Thoracic aorta (tissue), 2 donors: ENCODE results near the gene F2RL2. TPM values are rescaled to one million over a fixed set of nuclear protein-coding genes. Genes with fewer than 3 reads are reported as not detected.

Experiments
- ATAC-seq: fragments of 150-250 bp; one replicate; pipeline ENCODE4 v1.8.0; 2017; ENCODE audit warnings: low read depth; ENCODE audit not compliant: insufficient number of reproducible peaks, low FRiP score
- DNase-seq: peaks from one replicate; pipeline ENCODE4 v3.0.0-alpha.2; 2020; ENCODE audit warnings: low spot score
- H3K27ac ChIP-seq, 2 donors: fragments of 200-600 bp; sonication (generic); 1 replicate in 1 of 2; 2 replicates in 1 of 2; pipeline ENCODE4 v1.5.1; 2016; ENCODE audit warnings: mild to moderate bottlenecking in 2 of 2, moderate library complexity in 2 of 2
- H3K27me3 ChIP-seq: fragments of 200-600 bp; sonication (generic); replicated peaks from 2 replicates; pipeline ENCODE4 v1.6.0; 2016; ENCODE audit warnings: mild to moderate bottlenecking; ENCODE audit not compliant: insufficient read depth
- H3K36me3 ChIP-seq: fragments of 200-600 bp; sonication (generic); one replicate; pipeline ENCODE4 v1.5.1; 2016
- H3K4me1 ChIP-seq, 2 donors: fragments of 200-600 bp; sonication (generic); 1 replicate in 1 of 2; 2 replicates in 1 of 2; pipeline versions ENCODE4 v1.5.1 to v1.6.0; 2016; ENCODE audit warnings: low read depth in 2 of 2, mild to moderate bottlenecking in 1 of 2; ENCODE audit not compliant: control insufficient read depth in 1 of 2
- H3K4me3 ChIP-seq: fragments of 200-600 bp; sonication (generic); 2 replicates; pipeline ENCODE4 v1.5.1; 2016; ENCODE audit warnings: mild to moderate bottlenecking
- H3K9me3 ChIP-seq: fragments of 200-600 bp; sonication (generic); 2 replicates; pipeline ENCODE4 v1.5.1; 2016
- total RNA-seq, 2 donors: library from RNA; depleted of rRNA; stranded (reverse); fragments of >200 nt; gene quantifications; one replicate each; pipeline versions ENCODE4 v1.1.0 to v1.2.3, GENCODE V29; 2016
- TF ChIP-seq, protein P1 (sequence below): fragments of 200-600 bp; sonication (generic); IDR thresholded peaks from one replicate; pipeline ENCODE4 v1.5.1; 2019; ENCODE audit warnings: antibody characterized with exemption

Gene F2RL2
- total RNA-seq, 2 donors from 2014 or later, result 2.7 to 13.7 TPM

- H3K27me3 ChIP-seq, result no peaks in the 10 kb centered on the region
- TF ChIP-seq, protein P1, sequence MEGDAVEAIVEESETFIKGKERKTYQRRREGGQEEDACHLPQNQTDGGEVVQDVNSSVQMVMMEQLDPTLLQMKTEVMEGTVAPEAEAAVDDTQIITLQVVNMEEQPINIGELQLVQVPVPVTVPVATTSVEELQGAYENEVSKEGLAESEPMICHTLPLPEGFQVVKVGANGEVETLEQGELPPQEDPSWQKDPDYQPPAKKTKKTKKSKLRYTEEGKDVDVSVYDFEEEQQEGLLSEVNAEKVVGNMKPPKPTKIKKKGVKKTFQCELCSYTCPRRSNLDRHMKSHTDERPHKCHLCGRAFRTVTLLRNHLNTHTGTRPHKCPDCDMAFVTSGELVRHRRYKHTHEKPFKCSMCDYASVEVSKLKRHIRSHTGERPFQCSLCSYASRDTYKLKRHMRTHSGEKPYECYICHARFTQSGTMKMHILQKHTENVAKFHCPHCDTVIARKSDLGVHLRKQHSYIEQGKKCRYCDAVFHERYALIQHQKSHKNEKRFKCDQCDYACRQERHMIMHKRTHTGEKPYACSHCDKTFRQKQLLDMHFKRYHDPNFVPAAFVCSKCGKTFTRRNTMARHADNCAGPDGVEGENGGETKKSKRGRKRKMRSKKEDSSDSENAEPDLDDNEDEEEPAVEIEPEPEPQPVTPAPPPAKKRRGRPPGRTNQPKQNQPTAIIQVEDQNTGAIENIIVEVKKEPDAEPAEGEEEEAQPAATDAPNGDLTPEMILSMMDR, result no peak
- ATAC-seq (no peak), DNase-seq (no peak)
- H3K36me3 ChIP-seq, result no peaks in the 10 kb centered on the region
- H3K4me3 ChIP-seq, result no peak overlapping the region
- no peak overlapping the region for H3K27ac ChIP-seq
- H3K9me3 ChIP-seq, result no peaks in the 10 kb centered on the region
- peaks cover 0 to 2% of the 10 kb centered on the region in 2 donors for H3K4me1 ChIP-seq
These were observed 33.9 kb upstream of the F2RL2 start for GRCh38 chr5:76657091-76657490.

DNA sequence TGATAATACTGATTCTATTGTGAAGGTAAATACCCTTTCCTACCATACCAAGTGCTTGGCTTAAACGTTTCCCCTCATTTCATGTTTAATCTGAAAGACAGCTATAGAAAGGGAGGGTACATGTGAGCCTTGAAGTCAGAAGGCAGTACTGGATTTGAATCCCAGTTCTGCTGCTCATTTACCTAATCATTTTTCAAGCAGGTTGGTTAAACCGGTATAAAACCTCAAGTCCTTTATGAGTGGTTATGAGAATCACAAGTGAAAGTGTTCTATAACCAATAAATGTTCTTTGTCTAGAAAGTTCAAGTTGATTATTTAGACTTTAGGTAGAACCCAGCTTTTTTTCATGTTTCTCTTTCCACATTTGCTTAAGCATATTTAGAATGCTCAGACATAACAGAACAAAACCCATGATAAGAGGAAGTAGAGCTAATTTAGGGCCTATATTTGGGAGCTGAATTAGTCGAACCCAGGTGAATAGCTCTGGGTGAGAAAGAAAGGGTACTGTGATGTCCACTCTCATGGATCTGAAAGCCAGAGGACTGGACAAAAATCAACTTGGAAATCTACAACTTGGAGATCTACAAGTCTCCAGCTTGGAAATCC lies 29.7 kb upstream of the F2RL2 start:
- Histone ChIP-seq H3K4me1 (peaks cover 0 to 5% of the 10 kb centered on the region in 2 donors), H3K27me3 (no peaks in the 10 kb centered on the region), H3K9me3 (peaks cover 7% of the 10 kb centered on the region), H3K27ac (no peak overlapping the region), H3K36me3 (no peaks in the 10 kb centered on the region), H3K4me3 (no peak overlapping the region)
- no peak for DNase-seq
- ATAC-seq, result no peak
- TF ChIP-seq, protein P1, result no peak

- Histone ChIP-seq H3K4me3 (no peak overlapping the region), H3K9me3 (peaks cover 7% of the 10 kb centered on the region), H3K36me3 (no peaks in the 10 kb centered on the region), H3K27me3 (no peaks in the 10 kb centered on the region), H3K4me1 (peaks cover 0 to 5% of the 10 kb centered on the region in 2 donors), H3K27ac (no peak overlapping the region)
- DNase-seq, result no peak
- TF ChIP-seq, protein P1, result no peak
- ATAC-seq, result no peak
These were observed 25.9 kb upstream of the F2RL2 start for GRCh38 chr5:76649140-76649539.

DNA sequence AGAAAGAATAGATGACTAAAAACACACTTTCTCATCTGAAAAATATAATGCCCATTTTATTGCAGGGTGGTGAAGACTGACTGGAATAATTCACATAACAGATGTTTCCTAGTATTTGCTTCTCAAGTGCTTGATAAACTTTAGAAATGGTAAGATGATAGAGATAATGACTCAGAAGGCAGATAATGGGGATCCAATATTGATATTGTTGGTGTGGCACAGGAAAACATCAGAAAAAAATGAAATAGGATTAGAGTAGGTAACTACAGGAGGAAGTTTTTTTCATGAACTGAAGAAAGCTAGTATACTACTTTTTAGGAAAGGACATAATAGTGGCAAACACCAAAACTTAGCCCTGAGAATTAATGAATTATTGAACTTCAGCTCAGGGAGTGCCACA lies 20.2 kb upstream of the F2RL2 start:
- TF ChIP-seq, protein P1, result no peak
- H3K27ac ChIP-seq, result no peak overlapping the region
- DNase-seq (no peak), ATAC-seq (no peak)
- H3K9me3 ChIP-seq, result no peaks in the 10 kb centered on the region
- H3K4me3 ChIP-seq, result no peak overlapping the region
- H3K36me3 ChIP-seq, result no peaks in the 10 kb centered on the region
- H3K27me3 ChIP-seq, result no peaks in the 10 kb centered on the region
- H3K4me1 ChIP-seq, result peaks cover 0 to 12% of the 10 kb centered on the region in 2 donors

GRCh38 chr5:76642390-76643040 lies 19.3 kb upstream of the F2RL2 start:
- DNase-seq, result no peak
- Histone ChIP-seq H3K27ac (no peak overlapping the region), H3K9me3 (no peaks in the 10 kb centered on the region), H3K4me3 (no peak overlapping the region), H3K4me1 (peaks cover 0 to 17% of the 10 kb centered on the region in 2 donors), H3K27me3 (no peaks in the 10 kb centered on the region), H3K36me3 (no peaks in the 10 kb centered on the region)
- ATAC-seq, result no peak
- TF ChIP-seq, protein P1, result no peak
